Colonic mucosa (tissue), 4 donors: ENCODE data around the gene IL17REL. TPM values are rescaled to one million over a fixed set of nuclear protein-coding genes. Genes with fewer than 3 reads are reported as not detected.

ENCODE experiments used
- DNase-seq: peaks from one replicate; pipeline ENCODE4 v3.0.0-alpha.2; 2020
- H3K27ac ChIP-seq: fragments of 200-600 bp; one replicate; pipeline ENCODE4 v1.8.0; 2021
- H3K27me3 ChIP-seq: fragments of 200-600 bp; one replicate; pipeline ENCODE4 v1.8.0; 2021
- H3K36me3 ChIP-seq: fragments of 200-600 bp; one replicate; pipeline ENCODE4 v1.8.0; 2021
- H3K4me1 ChIP-seq: fragments of 200-600 bp; one replicate; pipeline ENCODE4 v1.8.0; 2021; ENCODE audit warnings: mild to moderate bottlenecking
- H3K4me3 ChIP-seq: fragments of 200-600 bp; one replicate; pipeline ENCODE4 v1.8.0; 2021
- H3K9ac ChIP-seq, 2 donors: one replicate each; pipeline ENCODE4 v1.7.0; 2013; ENCODE audit warnings: control low read depth in 2 of 2, low read depth in 2 of 2, low read length in 2 of 2
- H3K9me3 ChIP-seq: fragments of 200-600 bp; one replicate; pipeline ENCODE4 v1.8.0; 2021
- CTCF ChIP-seq: fragments of 200-600 bp; IDR thresholded peaks from one replicate; pipeline ENCODE4 v1.8.0; 2022; ENCODE audit warnings: antibody characterized with exemption, mild to moderate bottlenecking
- intact Hi-C: fragments of 100-400 bp; cut with DNase I; formaldehyde crosslinking; loops from one replicate; pipeline ENCODE4 v1.14.1; 2022
- total RNA-seq, 2 donors: library from RNA; stranded (reverse); fragmentation: NEBNext Ultra II Directional in 1 of 2; extraction: Animal tissue kit (Norgen Biotek cat#: 25700) in 1 of 2; gene quantifications; one replicate each; pipeline ENCODE4 v1.2.1, GENCODE V29; 2021
- donor health status: healthy.
- donor health status: DM: no; HTN: no; CAD: no.
- donor health status: DM: no; HTN: no; CAD: no.

The IL17REL gene
- total RNA-seq, 2 donors from 2014 or later: 0.11 to 0.22 TPM

DNA sequence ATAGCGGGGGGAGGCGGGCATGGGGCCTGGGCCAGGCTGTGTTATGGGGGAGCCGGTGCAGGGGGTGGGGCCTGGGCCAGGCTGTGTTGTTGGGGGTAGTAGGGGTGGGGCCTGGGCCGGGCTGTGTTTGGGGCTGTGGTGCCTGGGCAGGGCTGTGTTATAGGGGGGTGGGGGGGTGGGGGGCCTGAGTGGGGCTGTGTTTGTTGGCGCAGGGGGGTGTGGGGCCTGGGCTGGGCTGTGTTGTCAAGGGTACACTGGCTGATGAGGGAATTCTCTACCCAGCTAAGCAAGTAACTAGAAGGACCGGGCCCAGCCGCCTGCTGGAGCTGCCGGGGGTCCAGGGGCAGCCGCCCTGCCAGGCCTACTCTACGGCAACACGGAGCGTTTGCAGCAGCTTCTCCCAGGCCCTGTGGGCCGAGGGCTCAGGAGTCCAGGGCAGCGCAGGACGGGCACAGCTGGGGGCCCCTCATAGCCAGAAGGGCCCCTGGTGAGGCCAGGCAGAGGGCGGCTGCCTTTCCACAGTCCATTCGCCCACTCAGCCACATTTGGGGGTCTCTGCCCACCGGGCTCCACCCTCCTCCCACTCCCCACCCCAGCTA lies 62.1 kb downstream of the IL17REL start:
- H3K27me3 ChIP-seq: no peaks in the 10 kb centered on the region
- intact Hi-C loops: no loop called here
- H3K9me3 ChIP-seq: no peaks in the 10 kb centered on the region
- H3K27ac ChIP-seq: peak overlapping the region; percentile 99
- no peak overlapping the region for H3K4me3 ChIP-seq
- no peak for DNase-seq
- TF ChIP-seq CTCF: no peak
- peak overlapping the region; percentile 74 to 88 for H3K9ac ChIP-seq
- no peaks in the 10 kb centered on the region for H3K36me3 ChIP-seq
- H3K4me1 ChIP-seq: peaks cover 24% of the 10 kb centered on the region

DNA sequence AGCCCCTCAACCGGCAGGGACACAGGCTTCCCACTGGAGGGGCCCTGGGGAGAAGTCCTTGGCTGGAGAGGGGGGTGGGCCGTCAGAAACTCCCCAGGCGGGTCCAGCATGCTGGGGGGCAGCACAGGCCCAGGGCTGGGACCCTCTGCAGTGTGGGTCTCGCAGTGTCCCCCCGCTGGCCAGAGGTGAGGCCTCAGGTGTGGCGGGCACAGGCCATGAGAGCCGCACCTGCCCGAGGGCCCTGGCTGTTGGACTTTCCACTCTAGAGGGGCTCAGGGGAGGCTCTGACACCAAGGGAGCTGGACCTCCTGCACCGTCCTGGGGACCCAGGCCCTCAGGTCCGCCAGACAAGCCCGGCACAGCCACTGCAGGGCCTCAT lies 62.7 kb downstream of the IL17REL start:
- peak overlapping the region; percentile 75 to 93 for H3K9ac ChIP-seq
- no peaks in the 10 kb centered on the region for H3K9me3 ChIP-seq
- no peak overlapping the region for H3K4me3 ChIP-seq
- no peaks in the 10 kb centered on the region for H3K36me3 ChIP-seq
- peak overlapping the region; percentile 99 for H3K27ac ChIP-seq
- H3K4me1 ChIP-seq: peaks cover 24% of the 10 kb centered on the region
- no peak for DNase-seq
- intact Hi-C loops: no loop called here
- H3K27me3 ChIP-seq: no peaks in the 10 kb centered on the region
- TF ChIP-seq CTCF: no peak

DNA sequence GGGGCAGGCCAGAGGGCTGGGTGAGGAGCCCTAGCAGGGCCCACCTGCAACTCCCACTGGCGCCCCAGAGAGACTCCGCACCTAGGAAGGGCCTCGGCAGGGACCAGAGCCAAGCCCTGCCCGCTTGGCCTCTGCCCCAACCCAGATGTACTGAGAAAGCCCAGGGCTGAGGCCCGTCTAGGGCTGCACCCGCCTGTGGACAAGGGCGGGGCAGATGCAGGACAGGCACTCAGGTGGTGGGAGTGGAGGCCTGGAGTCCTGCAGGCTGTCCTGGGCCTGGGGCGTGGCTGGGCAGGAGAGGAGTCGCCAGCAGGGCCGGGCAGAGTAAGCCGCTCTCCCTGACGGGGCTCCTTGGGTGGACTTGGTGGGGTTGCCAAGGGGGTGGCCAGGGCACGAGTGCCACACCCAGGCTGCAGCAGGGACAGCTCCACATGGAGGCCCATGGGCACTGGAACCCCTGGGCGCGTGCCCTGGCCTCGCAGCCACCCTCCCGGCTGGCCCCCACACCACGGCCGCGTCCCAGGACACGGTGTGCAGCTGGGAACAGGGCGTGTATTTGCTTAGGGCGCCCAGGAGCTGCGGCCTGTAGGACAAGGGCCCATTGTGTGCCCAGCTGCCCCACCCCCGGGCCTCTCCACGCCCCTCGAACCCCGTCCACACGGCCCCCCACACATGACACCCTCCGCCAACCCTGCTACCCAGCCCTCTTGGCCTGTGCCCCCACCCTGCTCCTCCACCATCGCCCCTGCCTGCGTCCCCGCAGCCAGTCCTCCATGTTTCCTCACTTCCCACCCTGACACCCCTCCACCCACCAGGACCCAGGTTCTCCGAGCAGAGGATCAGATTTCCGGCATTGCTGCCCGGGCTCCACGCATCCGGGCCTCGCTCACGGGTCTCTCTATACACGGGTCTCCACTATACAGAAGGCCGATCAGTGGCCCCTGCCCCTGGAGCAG lies 63.3 kb downstream of the IL17REL start:
- DNase-seq: peak; percentile 90
- TF ChIP-seq CTCF: no peak
- intact Hi-C loops: no loop called here
- Histone ChIP-seq H3K9me3 (no peaks in the 10 kb centered on the region), H3K4me1 (peaks cover 24% of the 10 kb centered on the region), H3K27ac (peak overlapping the region; percentile 99), H3K27me3 (no peaks in the 10 kb centered on the region), H3K36me3 (no peaks in the 10 kb centered on the region), H3K4me3 (peak overlapping the region; percentile 43), H3K9ac (peak overlapping the region; percentile 93 to 95)

DNA sequence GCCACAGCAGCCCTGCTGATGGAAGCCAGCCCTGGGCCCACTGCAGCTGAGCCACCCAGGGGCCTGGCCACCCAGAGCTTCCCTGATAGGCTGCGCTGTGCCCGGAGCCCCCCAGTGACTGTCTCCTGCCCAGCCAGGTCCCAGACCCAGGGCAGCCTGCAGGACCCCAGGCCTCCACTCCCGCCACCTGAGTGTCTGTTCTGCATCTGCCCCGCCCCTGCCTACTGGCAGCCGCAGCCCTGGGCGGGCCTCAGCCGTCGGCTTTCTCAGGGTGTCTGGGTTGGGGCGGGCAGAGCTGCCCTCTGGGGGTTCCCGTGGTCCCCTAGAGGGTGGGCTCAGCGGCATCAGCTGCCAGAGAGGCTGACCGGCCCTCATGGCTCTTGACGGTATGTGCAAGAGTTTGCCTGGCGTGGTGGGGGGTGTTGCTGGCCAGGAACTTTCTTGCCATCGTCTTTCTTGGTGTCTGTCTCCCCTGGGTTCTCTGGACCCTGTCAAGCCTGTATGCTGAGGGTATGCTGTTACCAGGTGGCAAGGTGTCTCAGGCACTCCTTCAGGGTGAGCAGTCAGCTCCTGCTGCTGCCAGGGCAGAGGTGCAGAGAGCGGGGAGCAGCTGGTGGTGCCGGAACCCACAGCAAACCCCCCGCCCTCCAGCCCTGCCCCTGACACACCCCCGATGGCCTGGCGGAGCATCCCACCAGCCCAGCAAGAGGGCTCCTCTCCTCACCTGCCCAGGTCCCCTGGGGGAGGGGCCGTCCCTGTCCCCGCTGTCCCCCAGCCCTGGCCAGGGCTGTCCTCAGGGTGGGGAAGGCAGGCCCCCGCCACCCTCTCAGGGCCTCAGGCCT lies 64.2 kb downstream of the IL17REL start:
- intact Hi-C loops: no loop called here
- Histone ChIP-seq H3K27ac (peak overlapping the region; percentile 99), H3K4me3 (peak overlapping the region; percentile 43), H3K9me3 (no peaks in the 10 kb centered on the region), H3K4me1 (peaks cover 24% of the 10 kb centered on the region), H3K9ac (peak overlapping the region; percentile 93 to 95), H3K27me3 (no peaks in the 10 kb centered on the region), H3K36me3 (no peaks in the 10 kb centered on the region)
- peak; percentile 80 for DNase-seq
- no peak for TF ChIP-seq CTCF

- no peak for TF ChIP-seq CTCF
- no peak for DNase-seq
- peak overlapping the region; percentile 43 for H3K4me3 ChIP-seq
- peak overlapping the region; percentile 93 to 95 for H3K9ac ChIP-seq
- no peaks in the 10 kb centered on the region for H3K9me3 ChIP-seq
- H3K27me3 ChIP-seq: no peaks in the 10 kb centered on the region
- no peaks in the 10 kb centered on the region for H3K36me3 ChIP-seq
- intact Hi-C loops: no loop called here
- H3K4me1 ChIP-seq: peaks cover 16% of the 10 kb centered on the region
- H3K27ac ChIP-seq: peak overlapping the region; percentile 99
Measured at GRCh38 chr22:49947296-49947622, 65.3 kb downstream of the IL17REL start.
